Liver (tissue), 9 donors: ENCODE results near the gene DDX42. TPM values are rescaled to one million over a fixed set of nuclear protein-coding genes. Genes with fewer than 3 reads are reported as not detected.

ENCODE experiments used
- DNase-seq: peaks from one replicate; pipeline ENCODE4 v3.0.0-alpha.2; 2017; ENCODE audit warnings: low spot score
- H3K27ac ChIP-seq, 2 donors: one replicate each; pipeline ENCODE4 v1.7.0; 2013; ENCODE audit warnings: inconsistent platforms in 2 of 2, low read length in 2 of 2, control low read depth in 1 of 2, low read depth in 1 of 2, mild to moderate bottlenecking in 1 of 2
- H3K27me3 ChIP-seq, 4 donors: one replicate each; pipeline versions ENCODE4 v1.6.1 to v1.7.0; 2013; ENCODE audit warnings: low read length in 3 of 4, inconsistent platforms in 1 of 4, mild to moderate bottlenecking in 1 of 4, moderate library complexity in 1 of 4; ENCODE audit not compliant: control insufficient read depth in 4 of 4, insufficient read depth in 4 of 4
- H3K36me3 ChIP-seq, 4 donors: one replicate each; pipeline versions ENCODE4 v1.6.1 to v1.7.0; 2013; ENCODE audit warnings: low read length in 3 of 4, mild to moderate bottlenecking in 3 of 4, low read depth in 1 of 4, moderate library complexity in 1 of 4; ENCODE audit not compliant: control insufficient read depth in 4 of 4, insufficient read depth in 3 of 4
- H3K4me1 ChIP-seq, 4 donors: one replicate each; pipeline versions ENCODE4 v1.6.1 to v1.7.0; 2013; ENCODE audit warnings: low read length in 3 of 4, mild to moderate bottlenecking in 3 of 4, moderate library complexity in 1 of 4; ENCODE audit not compliant: control insufficient read depth in 4 of 4, insufficient read depth in 4 of 4
- H3K4me3 ChIP-seq, 3 donors: one replicate each; pipeline versions ENCODE4 v1.6.1 to v1.7.0; 2013; ENCODE audit warnings: low read length in 3 of 3, control low read depth in 1 of 3, low read depth in 1 of 3, mild to moderate bottlenecking in 1 of 3
- H3K9ac ChIP-seq, 2 donors: one replicate each; pipeline ENCODE4 v1.7.0; 2013; ENCODE audit warnings: low read length in 2 of 2, mild to moderate bottlenecking in 2 of 2, moderate library complexity in 2 of 2, control low read depth in 1 of 2, low read depth in 1 of 2
- H3K9me3 ChIP-seq, 4 donors: one replicate each; pipeline versions ENCODE4 v1.6.1 to v1.7.0; 2013; ENCODE audit warnings: low read length in 3 of 4; ENCODE audit not compliant: control insufficient read depth in 4 of 4
- EGR1 ChIP-seq, 2 donors: IDR thresholded peaks; 2 replicates each; pipeline ENCODE4 v1.6.1; 2016 to 2018; ENCODE audit warnings: antibody characterized with exemption in 2 of 2, low read depth in 2 of 2
- FOXA2 ChIP-seq: IDR thresholded peaks from 2 replicates; pipeline ENCODE4 v1.6.1; 2016; ENCODE audit warnings: antibody characterized with exemption
- GABPA ChIP-seq, 2 donors: IDR thresholded peaks in 1 of 2; conservative IDR thresholded peaks in 1 of 2; 2 replicates each; pipeline ENCODE4 v1.6.1; 2016; ENCODE audit warnings: antibody characterized with exemption in 2 of 2, mild to moderate bottlenecking in 1 of 2, moderate library complexity in 1 of 2
- HNF4A ChIP-seq, 2 donors: conservative IDR thresholded peaks; 2 replicates each; pipeline ENCODE4 v1.6.1; 2016; ENCODE audit warnings: antibody characterized with exemption in 2 of 2, mild to moderate bottlenecking in 2 of 2
- HNF4G ChIP-seq: IDR thresholded peaks from 2 replicates; pipeline ENCODE4 v1.6.1; 2016; ENCODE audit warnings: antibody characterized with exemption
- JUND ChIP-seq, 2 donors: IDR thresholded peaks; 2 replicates each; pipeline ENCODE4 v1.6.1; 2016; ENCODE audit warnings: antibody characterized with exemption in 2 of 2
- NR2F2 ChIP-seq: IDR thresholded peaks from 2 replicates; pipeline ENCODE4 v1.6.1; 2016; ENCODE audit warnings: antibody characterized with exemption
- RAD21 ChIP-seq, 2 donors: IDR thresholded peaks; 2 replicates each; pipeline ENCODE4 v1.6.1; 2016; ENCODE audit warnings: antibody characterized with exemption in 2 of 2, mild to moderate bottlenecking in 2 of 2
- RXRA ChIP-seq, 2 donors: IDR thresholded peaks; 2 replicates each; pipeline ENCODE4 v1.6.1; 2017 to 2018; ENCODE audit warnings: antibody characterized with exemption in 2 of 2, mild to moderate bottlenecking in 1 of 2
- TAF1 ChIP-seq: conservative IDR thresholded peaks from 2 replicates; pipeline ENCODE4 v1.6.1; 2016; ENCODE audit warnings: antibody characterized with exemption, mild to moderate bottlenecking
- WGBS: extraction: QIAGEN DNeasy Blood & Tissue Kit; methylation state at CpG from one replicate; pipeline ENCODE4 v1.1.7; 2013; 5-methylcytosine and 5-hydroxymethylcytosine counted together
- polyA plus RNA-seq, 2 donors: library from polyadenylated mRNA; stranded (reverse) in 1 of 2; unstranded in 1 of 2; fragments of 200-250 nt in 1 of 2; fragments of >200 nt in 1 of 2; fragmentation: Nextera tagmentation in 1 of 2; extraction: Ambion mirVana in 1 of 2; gene quantifications; one replicate each; pipeline versions ENCODE4 v1.2.1 to v1.2.3, GENCODE V29; 2013 to 2015
- total RNA-seq, 2 donors: library from RNA; depleted of rRNA; stranded (reverse); fragments of >200 nt; gene quantifications; one replicate each; pipeline ENCODE4 v1.2.3, GENCODE V29; 2014
- TF ChIP-seq, protein P1 (sequence below): IDR thresholded peaks from 2 replicates; pipeline ENCODE4 v1.6.1; 2016; ENCODE audit warnings: antibody characterized with exemption, mild to moderate bottlenecking
- TF ChIP-seq, protein P2 (sequence below): IDR thresholded peaks from 2 replicates; pipeline ENCODE4 v1.6.1; 2016; ENCODE audit warnings: antibody characterized with exemption
- TF ChIP-seq, protein P3 (sequence below): fragments of 150-350 bp; IDR thresholded peaks from 2 replicates; pipeline ENCODE4 v1.5.1; 2017; ENCODE audit warnings: improper control_type of control experiment, low read depth, low read length; ENCODE audit not compliant: missing input control
- donor health status: healthy.
- donor health status: healthy.
- donor health status: healthy.
- donor health status: healthy.
- donor health status: healthy.

The DDX42 gene
- total and polyA plus RNA-seq, 4 donors = 15.0 to 64.2 (median 29.9) TPM

DNA sequence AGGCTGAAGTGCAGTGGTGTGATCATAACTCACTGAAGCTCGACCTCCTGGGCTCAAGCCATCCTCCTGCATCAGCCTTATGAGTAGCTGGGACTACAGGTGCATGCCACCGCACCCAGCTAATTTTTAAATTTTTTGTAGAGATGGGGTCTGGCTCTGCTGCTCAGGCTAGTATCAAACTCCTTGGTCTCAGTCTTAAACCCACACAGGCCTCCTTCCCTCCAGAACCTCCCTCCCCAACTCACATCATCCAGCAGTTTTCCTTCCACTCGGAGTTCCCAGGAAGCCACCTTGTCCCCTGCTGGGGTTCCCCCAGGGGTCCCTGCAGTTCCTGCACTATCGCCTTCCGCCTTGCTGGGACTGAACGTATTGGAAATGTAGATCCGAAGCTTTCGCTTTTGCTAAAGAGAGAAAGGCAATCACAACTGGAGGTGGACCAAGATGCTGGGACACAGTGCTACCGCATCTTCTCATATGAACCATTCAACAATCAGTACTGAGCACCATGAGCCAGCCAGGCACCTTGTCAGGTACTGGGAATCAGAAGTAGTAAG lies 61.3 kb downstream of the DDX42 start:
- no peak for DNase-seq
- Histone ChIP-seq H3K27ac (no peak overlapping the region), H3K27me3 (no peaks in the 10 kb centered on the region), H3K36me3 (peaks cover 24 to 58% (median 51%) of the 10 kb centered on the region in 4 donors), H3K9ac (no peak overlapping the region), H3K4me3 (no peak overlapping the region), H3K9me3 (no peaks in the 10 kb centered on the region), H3K4me1 (peaks cover 20 to 28% (median 26%) of the 10 kb centered on the region in 4 donors)
- 93% methylated on average over 9 of the region's 9 CpGs for WGBS
- TF ChIP-seq RAD21 (IDR thresholded peaks at IDR 0.05) (no peak), RXRA (IDR thresholded peaks at IDR 0.05) (no peak), HNF4G (no peak), GABPA (IDR thresholded peaks at IDR 0.05 in 1 of 2, conservative IDR thresholded peaks at IDR 0.05 in 1 of 2) (no peak)
- TF ChIP-seq, protein P1, sequence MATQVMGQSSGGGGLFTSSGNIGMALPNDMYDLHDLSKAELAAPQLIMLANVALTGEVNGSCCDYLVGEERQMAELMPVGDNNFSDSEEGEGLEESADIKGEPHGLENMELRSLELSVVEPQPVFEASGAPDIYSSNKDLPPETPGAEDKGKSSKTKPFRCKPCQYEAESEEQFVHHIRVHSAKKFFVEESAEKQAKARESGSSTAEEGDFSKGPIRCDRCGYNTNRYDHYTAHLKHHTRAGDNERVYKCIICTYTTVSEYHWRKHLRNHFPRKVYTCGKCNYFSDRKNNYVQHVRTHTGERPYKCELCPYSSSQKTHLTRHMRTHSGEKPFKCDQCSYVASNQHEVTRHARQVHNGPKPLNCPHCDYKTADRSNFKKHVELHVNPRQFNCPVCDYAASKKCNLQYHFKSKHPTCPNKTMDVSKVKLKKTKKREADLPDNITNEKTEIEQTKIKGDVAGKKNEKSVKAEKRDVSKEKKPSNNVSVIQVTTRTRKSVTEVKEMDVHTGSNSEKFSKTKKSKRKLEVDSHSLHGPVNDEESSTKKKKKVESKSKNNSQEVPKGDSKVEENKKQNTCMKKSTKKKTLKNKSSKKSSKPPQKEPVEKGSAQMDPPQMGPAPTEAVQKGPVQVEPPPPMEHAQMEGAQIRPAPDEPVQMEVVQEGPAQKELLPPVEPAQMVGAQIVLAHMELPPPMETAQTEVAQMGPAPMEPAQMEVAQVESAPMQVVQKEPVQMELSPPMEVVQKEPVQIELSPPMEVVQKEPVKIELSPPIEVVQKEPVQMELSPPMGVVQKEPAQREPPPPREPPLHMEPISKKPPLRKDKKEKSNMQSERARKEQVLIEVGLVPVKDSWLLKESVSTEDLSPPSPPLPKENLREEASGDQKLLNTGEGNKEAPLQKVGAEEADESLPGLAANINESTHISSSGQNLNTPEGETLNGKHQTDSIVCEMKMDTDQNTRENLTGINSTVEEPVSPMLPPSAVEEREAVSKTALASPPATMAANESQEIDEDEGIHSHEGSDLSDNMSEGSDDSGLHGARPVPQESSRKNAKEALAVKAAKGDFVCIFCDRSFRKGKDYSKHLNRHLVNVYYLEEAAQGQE = no peak

DNA sequence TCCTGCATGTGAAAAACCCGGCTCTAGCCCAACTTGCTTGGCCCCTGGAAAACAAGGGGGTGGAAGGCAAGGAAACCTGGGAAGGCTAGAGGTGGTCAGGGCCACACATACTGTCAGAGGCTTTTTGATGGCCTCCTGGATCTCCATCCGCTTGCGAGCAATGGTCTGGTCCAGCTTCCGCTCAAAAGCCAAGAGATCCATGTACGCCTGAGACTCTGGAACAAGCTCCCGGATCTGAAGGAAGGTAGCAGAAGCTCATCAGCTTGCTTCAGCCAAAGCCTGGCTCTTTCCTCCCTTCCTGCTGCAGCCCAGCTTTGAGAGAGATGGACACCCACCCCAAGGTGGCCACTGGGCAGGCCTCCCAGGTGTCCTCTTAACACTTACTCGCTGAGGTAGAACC lies 62.8 kb downstream of the DDX42 start:
- TF ChIP-seq, protein P2, sequence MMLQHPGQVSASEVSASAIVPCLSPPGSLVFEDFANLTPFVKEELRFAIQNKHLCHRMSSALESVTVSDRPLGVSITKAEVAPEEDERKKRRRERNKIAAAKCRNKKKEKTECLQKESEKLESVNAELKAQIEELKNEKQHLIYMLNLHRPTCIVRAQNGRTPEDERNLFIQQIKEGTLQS = no peak
- Histone ChIP-seq H3K9me3 (no peaks in the 10 kb centered on the region), H3K36me3 (peaks cover 17 to 43% (median 36%) of the 10 kb centered on the region in 4 donors), H3K4me3 (no peak overlapping the region), H3K9ac (no peak overlapping the region), H3K27me3 (no peaks in the 10 kb centered on the region), H3K4me1 (peaks cover 26 to 44% (median 40%) of the 10 kb centered on the region in 4 donors), H3K27ac (no peak overlapping the region)
- no peak for DNase-seq
- 98% methylated on average over 7 of the region's 7 CpGs for WGBS

DNA sequence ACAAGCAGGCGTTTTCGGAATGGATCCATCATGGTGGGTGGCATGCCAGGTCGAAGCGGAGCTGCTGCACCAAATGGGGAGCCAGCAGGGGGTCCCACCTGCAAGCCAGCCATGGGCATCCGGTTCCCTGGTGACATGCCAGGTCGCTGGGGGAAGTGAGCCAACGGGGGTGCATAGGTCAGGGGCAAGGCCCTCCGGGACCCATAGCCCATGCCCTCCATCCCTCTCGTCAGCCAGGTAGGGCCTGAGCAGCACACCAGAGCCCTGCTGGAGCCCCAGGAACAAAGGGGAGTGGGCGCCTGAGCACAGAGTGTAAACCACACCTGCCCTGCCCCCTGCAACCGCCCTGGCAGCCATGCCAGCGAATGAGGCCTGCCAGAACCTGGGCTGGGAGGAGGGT lies 63.5 kb downstream of the DDX42 start:
- TF ChIP-seq, protein P3, sequence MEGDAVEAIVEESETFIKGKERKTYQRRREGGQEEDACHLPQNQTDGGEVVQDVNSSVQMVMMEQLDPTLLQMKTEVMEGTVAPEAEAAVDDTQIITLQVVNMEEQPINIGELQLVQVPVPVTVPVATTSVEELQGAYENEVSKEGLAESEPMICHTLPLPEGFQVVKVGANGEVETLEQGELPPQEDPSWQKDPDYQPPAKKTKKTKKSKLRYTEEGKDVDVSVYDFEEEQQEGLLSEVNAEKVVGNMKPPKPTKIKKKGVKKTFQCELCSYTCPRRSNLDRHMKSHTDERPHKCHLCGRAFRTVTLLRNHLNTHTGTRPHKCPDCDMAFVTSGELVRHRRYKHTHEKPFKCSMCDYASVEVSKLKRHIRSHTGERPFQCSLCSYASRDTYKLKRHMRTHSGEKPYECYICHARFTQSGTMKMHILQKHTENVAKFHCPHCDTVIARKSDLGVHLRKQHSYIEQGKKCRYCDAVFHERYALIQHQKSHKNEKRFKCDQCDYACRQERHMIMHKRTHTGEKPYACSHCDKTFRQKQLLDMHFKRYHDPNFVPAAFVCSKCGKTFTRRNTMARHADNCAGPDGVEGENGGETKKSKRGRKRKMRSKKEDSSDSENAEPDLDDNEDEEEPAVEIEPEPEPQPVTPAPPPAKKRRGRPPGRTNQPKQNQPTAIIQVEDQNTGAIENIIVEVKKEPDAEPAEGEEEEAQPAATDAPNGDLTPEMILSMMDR = no peak
- TF ChIP-seq JUND (IDR thresholded peaks at IDR 0.05) (no peak), GABPA (IDR thresholded peaks at IDR 0.05 in 1 of 2, conservative IDR thresholded peaks at IDR 0.05 in 1 of 2) (no peak), FOXA2 (no peak), TAF1 (no peak), HNF4G (no peak), HNF4A (conservative IDR thresholded peaks at IDR 0.05) (no peak), RXRA (IDR thresholded peaks at IDR 0.05) (no peak), RAD21 (IDR thresholded peaks at IDR 0.05) (no peak), EGR1 (IDR thresholded peaks at IDR 0.05; ENCODE audit: low read depth in 2 of 2) (no peak), NR2F2 (no peak)
- TF ChIP-seq, protein P2 = no peak
- TF ChIP-seq, protein P1 = no peak
- H3K9ac ChIP-seq = no peak overlapping the region
- H3K9me3 ChIP-seq = no peaks in the 10 kb centered on the region
- no peak overlapping the region for H3K4me3 ChIP-seq
- 87% methylated on average over 12 of the region's 12 CpGs for WGBS
- DNase-seq = no peak
- H3K36me3 ChIP-seq = peaks cover 15 to 36% (median 30%) of the 10 kb centered on the region in 4 donors
- no peaks in the 10 kb centered on the region for H3K27me3 ChIP-seq
- peaks cover 26 to 48% (median 40%) of the 10 kb centered on the region in 4 donors for H3K4me1 ChIP-seq
- no peak overlapping the region for H3K27ac ChIP-seq
